ENCODE results near the gene CCT8. TPM values are rescaled to one million over a fixed set of nuclear protein-coding genes. Genes with fewer than 3 reads are reported as not detected.

CCT8 gene
- total RNA-seq, 4 donors from 2014 or later: 91.8 to 119 (median 99.1) TPM

GRCh38 chr21:29030909-29031308 is 42.5 kb downstream of the CCT8 start:
- no peak overlapping the region for H3K27ac ChIP-seq
- H3K9me3 ChIP-seq: no peaks in the 10 kb centered on the region
- no peak overlapping the region for H3K4me3 ChIP-seq
- TF ChIP-seq POLR2A (IDR thresholded peaks at IDR 0.05): no peak
- TF ChIP-seq CTCF (IDR thresholded peaks at IDR 0.05 in 4 of 5, conservative IDR thresholded peaks at IDR 0.05 in 1 of 5): no peak
- no peak for DNase-seq
- intact Hi-C loops (cut with DNase I; ENCODE audit: low total_unique reads): no loop called here
- in situ Hi-C loops (cut with MboI; ENCODE audit: low sequenced_read_pairs in 4 of 4): no loop called here
- no peak for ATAC-seq
- H3K27me3 ChIP-seq: no peaks in the 10 kb centered on the region
- H3K4me1 ChIP-seq: peaks cover 9 to 14% of the 10 kb centered on the region in 2 donors
- H3K36me3 ChIP-seq: peaks cover 0 to 62% of the 10 kb centered on the region in 2 donors

- intact Hi-C loops (cut with DNase I; ENCODE audit: low total_unique reads): no loop called here
- no peak for TF ChIP-seq POLR2A (IDR thresholded peaks at IDR 0.05)
- TF ChIP-seq CTCF (IDR thresholded peaks at IDR 0.05 in 4 of 5, conservative IDR thresholded peaks at IDR 0.05 in 1 of 5): no peak
- in situ Hi-C loops (cut with MboI; ENCODE audit: low sequenced_read_pairs in 4 of 4): no loop called here
Measured at GRCh38 chr21:29029524-29029923, 43.9 kb downstream of the CCT8 start.

GRCh38 chr21:29025328-29025713 is 48.1 kb downstream of the CCT8 start:
- intact Hi-C loops (cut with DNase I; ENCODE audit: low total_unique reads): no loop called here

More at GRCh38 chr21:29029524-29029923, 43.9 kb downstream of the CCT8 start:
- H3K4me3 ChIP-seq: no peak overlapping the region
- H3K4me1 ChIP-seq: peaks cover 15 to 21% of the 10 kb centered on the region in 2 donors
- H3K36me3 ChIP-seq: peaks cover 0 to 49% of the 10 kb centered on the region in 2 donors
- ATAC-seq: no peak
- DNase-seq: no peak
- no peaks in the 10 kb centered on the region for H3K9me3 ChIP-seq
- H3K27ac ChIP-seq: no peak overlapping the region
- H3K27me3 ChIP-seq: no peaks in the 10 kb centered on the region

GRCh38 chr21:29024474-29025327 is 48.7 kb downstream of the CCT8 start, which contains the start of gene USP16:
Gene USP16 (plus strand): TSS chr21:29024668. CDS start chr21:29027914, 3,246 bp downstream.
- intact Hi-C loops (cut with DNase I; ENCODE audit: low total_unique reads): loop anchor here (1.0 kb wide), 3 partner anchors 22 to 49 kb away; partner anchors contain the start of genes CCT8 and LTN1
- no peaks in the 10 kb centered on the region for H3K9me3 ChIP-seq
- peak within 1 kb of the TSS; percentile 95 to 99 (median 97) for H3K27ac ChIP-seq
- DNase-seq (peak; percentile 96 to 98), ATAC-seq (peak; percentile 99 to 100)
- peaks cover 19 to 28% of the 10 kb centered on the region in 2 donors for H3K4me1 ChIP-seq
- TF ChIP-seq POLR2A (IDR thresholded peaks at IDR 0.05): peak; percentile 37 to 41
- peak in 4 of 5 experiments; percentile 35 to 45 (median 41) for TF ChIP-seq CTCF (IDR thresholded peaks at IDR 0.05 in 4 of 5, conservative IDR thresholded peaks at IDR 0.05 in 1 of 5)
- H3K27me3 ChIP-seq: no peaks in the 10 kb centered on the region
- H3K4me3 ChIP-seq: peak within 1 kb of the TSS; percentile 66 to 87 (median 79)
- peaks cover 0 to 13% of the 10 kb centered on the region in 2 donors for H3K36me3 ChIP-seq
- in situ Hi-C loops (cut with MboI; ENCODE audit: low sequenced_read_pairs in 4 of 4): no loop called here

More at GRCh38 chr21:29025328-29025713, 48.1 kb downstream of the CCT8 start:
- Histone ChIP-seq H3K4me3 (peak overlapping the region; percentile 66 to 87 (median 79)), H3K27me3 (no peaks in the 10 kb centered on the region), H3K27ac (peak overlapping the region; percentile 95 to 99 (median 97)), H3K4me1 (peaks cover 15 to 26% of the 10 kb centered on the region in 2 donors), H3K36me3 (peaks cover 0 to 15% of the 10 kb centered on the region in 2 donors), H3K9me3 (no peaks in the 10 kb centered on the region)
- in situ Hi-C loops (cut with MboI; ENCODE audit: low sequenced_read_pairs in 4 of 4): no loop called here
- TF ChIP-seq CTCF (IDR thresholded peaks at IDR 0.05 in 4 of 5, conservative IDR thresholded peaks at IDR 0.05 in 1 of 5): no peak
- TF ChIP-seq POLR2A (IDR thresholded peaks at IDR 0.05): no peak
- DNase-seq (no peak), ATAC-seq (peak; percentile 7 to 9)

Data from gastrocnemius medialis (tissue), 4 donors.